ENCODE results near the gene VOPP1. TPM values are rescaled to one million over a fixed set of nuclear protein-coding genes. Genes with fewer than 3 reads are reported as not detected.

The VOPP1 gene
- total and polyA plus RNA-seq, 2 donors (not counting 3 experiments of a cell fraction or from before 2014, with no cell fraction given): 85.6 to 154 TPM

DNA sequence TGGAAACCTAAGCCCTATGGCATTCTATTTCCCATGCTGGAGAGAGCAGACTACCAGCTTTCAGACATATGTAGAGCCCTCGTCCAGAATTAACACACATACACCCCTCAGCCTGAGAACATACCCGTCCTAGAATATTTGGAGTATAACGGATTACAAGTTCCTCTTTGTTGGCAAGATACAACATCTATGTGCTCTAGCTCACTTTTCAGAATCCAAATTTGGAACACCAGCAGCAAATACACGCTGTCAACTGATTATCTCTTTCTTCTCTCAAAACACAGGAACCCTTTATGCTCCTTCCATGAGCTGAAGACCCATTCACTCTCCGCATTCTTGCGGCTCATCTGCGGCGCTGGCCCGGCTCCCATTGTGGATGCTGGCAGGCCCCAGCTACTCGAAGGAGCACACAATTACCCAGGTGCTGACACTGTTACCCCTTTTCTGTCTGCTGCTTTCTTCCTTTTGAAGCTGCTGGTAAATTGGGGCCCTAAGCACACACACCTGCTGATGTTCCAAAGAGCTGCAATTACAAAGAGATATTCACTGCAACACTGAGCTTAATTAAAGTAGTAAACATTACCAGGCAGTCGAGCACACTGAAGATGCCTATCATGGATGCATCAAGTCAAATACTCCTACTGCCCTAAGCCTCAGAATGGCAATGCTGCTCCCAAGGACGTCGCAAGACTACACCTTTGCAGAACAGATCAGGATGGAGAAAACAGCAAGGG lies 70.0 kb downstream of the VOPP1 start:
- DNase-seq (ENCODE audit: low read depth, low spot score): no peak
- no peak overlapping the region for H2AFZ ChIP-seq (ENCODE audit: low read depth, low read length)
- peaks cover 2% of the 10 kb centered on the region for H4K20me1 ChIP-seq (replicated peaks; ENCODE audit: control insufficient read depth, extremely low read depth, insufficient read depth, low read length)
- TF ChIP-seq GATA2 (IDR thresholded peaks at IDR 0.05; ENCODE audit: insufficient read depth, insufficient read length, low read depth, low read length): no peak
- TF ChIP-seq POLR2A (IDR thresholded peaks at IDR 0.05; ENCODE audit: low read depth, low read length): no peak
- no peak for TF ChIP-seq MYC (IDR thresholded peaks at IDR 0.05; ENCODE audit: low read depth, low read length)
- no peak for TF ChIP-seq EZH2 (IDR thresholded peaks at IDR 0.05; ENCODE audit: borderline replicate concordance, low read depth, low read length, severe bottlenecking)
- TF ChIP-seq JUN (IDR thresholded peaks at IDR 0.05; ENCODE audit: borderline replicate concordance, insufficient read depth, insufficient read length, low read depth): no peak
- no peak for TF ChIP-seq POLR2AphosphoS5 (IDR thresholded peaks at IDR 0.05; ENCODE audit: insufficient read depth, low read depth, low read length)
- TF ChIP-seq, protein P1, sequence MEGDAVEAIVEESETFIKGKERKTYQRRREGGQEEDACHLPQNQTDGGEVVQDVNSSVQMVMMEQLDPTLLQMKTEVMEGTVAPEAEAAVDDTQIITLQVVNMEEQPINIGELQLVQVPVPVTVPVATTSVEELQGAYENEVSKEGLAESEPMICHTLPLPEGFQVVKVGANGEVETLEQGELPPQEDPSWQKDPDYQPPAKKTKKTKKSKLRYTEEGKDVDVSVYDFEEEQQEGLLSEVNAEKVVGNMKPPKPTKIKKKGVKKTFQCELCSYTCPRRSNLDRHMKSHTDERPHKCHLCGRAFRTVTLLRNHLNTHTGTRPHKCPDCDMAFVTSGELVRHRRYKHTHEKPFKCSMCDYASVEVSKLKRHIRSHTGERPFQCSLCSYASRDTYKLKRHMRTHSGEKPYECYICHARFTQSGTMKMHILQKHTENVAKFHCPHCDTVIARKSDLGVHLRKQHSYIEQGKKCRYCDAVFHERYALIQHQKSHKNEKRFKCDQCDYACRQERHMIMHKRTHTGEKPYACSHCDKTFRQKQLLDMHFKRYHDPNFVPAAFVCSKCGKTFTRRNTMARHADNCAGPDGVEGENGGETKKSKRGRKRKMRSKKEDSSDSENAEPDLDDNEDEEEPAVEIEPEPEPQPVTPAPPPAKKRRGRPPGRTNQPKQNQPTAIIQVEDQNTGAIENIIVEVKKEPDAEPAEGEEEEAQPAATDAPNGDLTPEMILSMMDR (IDR thresholded peaks at IDR 0.05; ENCODE audit: extremely low read depth in 1 of 2, insufficient read depth in 1 of 2, low read depth in 1 of 2, low read length in 2 of 2): no peak
- no peak for TF ChIP-seq FOS (IDR thresholded peaks at IDR 0.05; ENCODE audit: borderline replicate concordance, insufficient read depth, low read length)
- dilution Hi-C loops (cut with MboI; ENCODE audit: extremely low pct_ligation_motif_present, low sequenced_read_pairs): no loop called here
- H3K9ac ChIP-seq (replicated peaks; ENCODE audit: extremely low read depth, insufficient read depth, low read length): no peak overlapping the region
- no peak overlapping the region for H3K4me3 ChIP-seq (replicated peaks in 1 of 3; ENCODE audit: insufficient read depth in 1 of 3, low read depth in 1 of 3, low read length in 3 of 3)
- no peak for FAIRE-seq
- POLR2A ChIA-PET: no interaction called here
- BruUV-seq (replicated peaks): no TSS peak
- no peaks in the 10 kb centered on the region for H3K9me3 ChIP-seq (replicated peaks; ENCODE audit: control insufficient read depth, insufficient read depth, low read length)
- H3K27ac ChIP-seq (ENCODE audit: insufficient read depth, low read depth, low read length): no peak overlapping the region
- CTCF ChIA-PET: interaction anchor here (0.9 to 1.3 kb wide), 3 partner anchors 11 to 44 kb away, joined by 3 to 4 read pairs (median 3); no protein-coding TSS in a partner anchor
- intact Hi-C loops (cut with micrococcal nuclease): no loop called here
- no peaks in the 10 kb centered on the region for H3K9me1 ChIP-seq (replicated peaks; ENCODE audit: control insufficient read depth, extremely low read depth, insufficient read depth, low read length)
- peaks cover 67% of the 10 kb centered on the region for H3K79me2 ChIP-seq (ENCODE audit: control insufficient read depth, insufficient read depth, low read length)
- H3K27me3 ChIP-seq (ENCODE audit: control insufficient read depth in 2 of 2, insufficient read depth in 2 of 2, low read length in 2 of 2): no peaks in the 10 kb centered on the region
- peaks cover 7 to 20% of the 10 kb centered on the region in 2 experiments for H3K36me3 ChIP-seq (ENCODE audit: control insufficient read depth in 2 of 2, extremely low read depth in 1 of 2, insufficient read depth in 2 of 2, low read length in 2 of 2)
- H3K4me1 ChIP-seq (ENCODE audit: control insufficient read depth, extremely low read depth, insufficient read depth, low read length): peaks cover 3% of the 10 kb centered on the region
- no peak overlapping the region for H3K4me2 ChIP-seq (ENCODE audit: insufficient read depth, low read length)
